HepG2 (cell line): ENCODE data around the gene CHAF1A.

Source experiments
- CTCF ChIP-seq: sonication (generic); formaldehyde crosslinking; IDR thresholded peaks from 2 replicates; pipeline ENCODE4 v1.5.0; 2020; ENCODE audit warnings: mild to moderate bottlenecking, missing genetic modification reagents, moderate library complexity
- ZBTB1 ChIP-seq: sonication (generic); formaldehyde crosslinking; IDR thresholded peaks from 2 replicates; pipeline ENCODE4 v1.4.0; 2020; ENCODE audit warnings: missing genetic modification reagents, borderline replicate concordance

- TF ChIP-seq CTCF (no peak), ZBTB1 (CRISPR knock-in tag) (no peak)
These were observed 5.3 kb upstream of the CHAF1A start for GRCh38 chr19:4396949-4397783.
